GM21737 (cell line): ENCODE results near the gene PIP4K2A.

Experiments used
- ATAC-seq: cut with Tn5 transposase; IDR thresholded peaks from one replicate; pipeline ENCODE4 v1.9.1; 2021; ENCODE audit warnings: mild to moderate bottlenecking, moderate library complexity; ENCODE audit not compliant: unreplicated experiment

Gene PIP4K2A

DNA sequence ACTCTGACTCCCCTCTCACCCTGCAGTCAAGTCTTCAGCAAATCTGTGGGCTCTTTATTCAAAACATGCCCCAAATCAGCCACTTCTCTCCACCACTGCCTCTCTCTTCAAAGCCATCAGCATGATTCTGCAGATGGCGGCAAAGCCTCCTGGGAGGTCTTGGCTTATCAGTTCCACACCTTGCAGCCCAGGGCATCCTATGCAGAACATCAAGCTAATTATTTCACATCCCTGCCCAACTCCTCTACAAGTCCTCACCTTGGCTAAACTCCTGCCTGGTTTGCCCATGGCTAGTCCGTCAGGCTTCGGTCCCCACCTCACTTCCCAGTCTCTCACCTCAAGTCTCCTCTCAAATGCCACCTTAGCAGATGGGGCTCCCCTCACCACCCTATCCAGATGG, 70.2 kb downstream of the PIP4K2A start:
- ATAC-seq, result no peak

- no peak for ATAC-seq
Observed at GRCh38 chr10:22643775-22644174, 70.6 kb downstream of the PIP4K2A start.

DNA sequence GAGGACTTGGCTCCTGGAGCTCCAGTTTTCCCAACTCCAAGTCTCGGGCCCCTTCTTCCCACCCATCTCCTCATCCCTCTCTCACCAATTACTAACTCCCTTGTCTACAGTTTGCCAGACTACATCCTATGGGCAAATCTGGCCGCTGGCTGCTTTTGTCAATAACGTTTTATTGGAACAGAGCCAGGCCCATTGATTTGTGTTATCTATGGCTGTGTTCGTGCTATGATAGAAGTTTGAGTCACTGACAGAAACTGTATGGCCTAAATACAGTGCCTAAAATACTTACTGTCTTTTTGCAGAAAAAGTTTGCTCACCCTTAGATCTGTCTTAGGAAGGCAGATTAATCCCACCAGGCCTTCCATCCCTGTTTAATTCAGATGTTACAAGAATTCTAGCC, 71.3 kb downstream of the PIP4K2A start:
- ATAC-seq, result no peak

- ATAC-seq, result no peak
Observed at GRCh38 chr10:22641743-22642142, 72.6 kb downstream of the PIP4K2A start.

- no peak for ATAC-seq
Observed at GRCh38 chr10:22640359-22640758, 74.0 kb downstream of the PIP4K2A start.

DNA sequence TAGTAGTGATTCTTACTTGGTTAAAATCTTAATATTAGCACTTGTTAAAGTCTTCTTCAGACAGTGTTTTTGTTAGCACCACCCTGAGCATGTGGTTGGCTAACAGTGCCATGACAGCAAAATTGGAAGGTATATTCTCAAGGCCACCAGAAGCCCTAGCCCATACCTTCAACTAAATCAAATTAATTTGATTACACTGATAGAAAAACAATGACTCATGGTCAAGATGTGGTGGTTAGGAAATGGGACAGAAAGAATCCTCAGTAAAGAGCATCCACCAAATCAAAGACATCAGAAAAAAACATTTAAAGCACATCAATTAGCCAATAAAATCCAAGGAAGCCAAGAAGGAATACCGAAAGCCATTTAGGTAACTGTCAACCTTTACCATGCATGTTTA, 75.5 kb downstream of the PIP4K2A start:
- no peak for ATAC-seq

DNA sequence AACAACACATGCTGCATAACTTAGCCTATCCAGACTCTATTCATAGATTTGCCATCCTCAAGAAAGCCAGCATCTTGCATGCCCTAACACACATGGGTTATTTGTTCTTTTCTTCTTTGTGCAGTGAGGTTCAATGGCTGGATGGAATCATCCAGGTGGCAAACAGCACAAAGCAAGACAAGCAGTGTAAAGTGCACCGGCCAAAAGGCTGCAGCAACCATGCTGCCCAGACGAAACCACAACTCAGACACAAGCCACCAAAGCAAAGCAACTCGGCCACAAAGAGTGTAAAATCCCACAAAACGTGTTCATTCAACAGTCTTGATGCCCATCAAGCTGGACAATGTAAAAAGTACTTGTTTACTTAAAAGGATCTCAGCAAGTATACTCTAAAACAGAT, 76.9 kb downstream of the PIP4K2A start:
- ATAC-seq, result no peak

DNA sequence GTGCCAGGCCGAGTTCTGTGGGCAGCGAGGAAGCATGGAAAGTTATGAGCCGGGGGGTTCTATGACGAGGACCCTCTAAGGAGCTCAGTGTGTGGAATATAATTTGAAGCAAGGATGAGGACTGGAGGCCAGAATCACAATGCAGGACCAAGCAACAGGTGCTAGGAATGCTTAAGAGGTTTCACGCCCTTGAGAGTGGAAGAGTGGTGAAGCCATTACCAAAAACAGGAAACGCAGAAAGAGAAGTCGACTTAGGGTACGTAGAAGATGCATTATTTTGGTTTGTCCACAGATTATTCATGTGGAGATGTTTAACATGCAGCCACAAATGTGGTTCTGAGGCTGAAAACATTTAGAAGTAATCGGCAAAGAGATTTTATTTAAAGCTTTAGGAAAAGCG, 78.7 kb downstream of the PIP4K2A start:
- no peak for ATAC-seq

DNA sequence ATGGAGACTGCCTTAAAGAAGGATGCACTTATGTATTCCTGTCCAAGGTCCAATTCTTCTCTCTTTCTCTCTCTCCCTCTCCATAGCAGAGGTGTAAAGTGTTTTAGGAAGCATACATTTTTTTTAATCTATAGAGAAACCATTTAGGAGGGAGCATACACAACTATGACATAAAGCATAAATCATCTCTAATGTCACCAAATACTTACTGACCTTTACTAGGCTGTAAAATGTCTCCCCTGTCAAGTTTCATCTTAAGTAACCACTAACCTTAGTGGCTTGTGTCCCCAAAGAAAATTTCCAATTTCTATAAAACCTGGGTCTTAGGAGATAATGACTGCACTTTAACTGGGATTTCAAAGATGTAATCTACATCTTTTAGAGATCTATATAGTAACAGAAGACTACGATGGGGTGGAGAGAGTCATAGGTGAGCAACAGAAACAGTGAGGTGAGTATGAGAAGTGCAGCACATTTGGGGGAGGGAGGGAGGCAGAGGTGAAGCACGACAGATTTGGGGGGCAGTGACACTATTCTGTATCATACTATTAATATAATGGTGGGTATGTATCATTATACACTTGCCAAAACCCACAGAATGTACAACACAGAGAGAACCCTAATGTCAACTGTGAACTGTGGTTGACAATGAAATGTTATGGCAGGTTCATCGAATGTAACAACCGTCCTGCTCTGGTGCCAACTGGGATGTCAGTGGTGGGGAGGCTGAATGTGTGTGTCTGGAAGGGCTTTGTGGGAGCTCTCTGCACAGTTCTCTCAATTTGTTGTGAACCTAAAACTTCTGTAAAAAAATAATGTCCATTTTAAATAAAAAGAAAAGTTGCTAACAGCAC, 79.5 kb downstream of the PIP4K2A start:
- no peak for ATAC-seq

GRCh38 chr10:22634093-22634492, 80.3 kb downstream of the PIP4K2A start:
- ATAC-seq, result no peak

- no peak for ATAC-seq
Observed at GRCh38 chr10:22633528-22633927, 80.8 kb downstream of the PIP4K2A start.

DNA sequence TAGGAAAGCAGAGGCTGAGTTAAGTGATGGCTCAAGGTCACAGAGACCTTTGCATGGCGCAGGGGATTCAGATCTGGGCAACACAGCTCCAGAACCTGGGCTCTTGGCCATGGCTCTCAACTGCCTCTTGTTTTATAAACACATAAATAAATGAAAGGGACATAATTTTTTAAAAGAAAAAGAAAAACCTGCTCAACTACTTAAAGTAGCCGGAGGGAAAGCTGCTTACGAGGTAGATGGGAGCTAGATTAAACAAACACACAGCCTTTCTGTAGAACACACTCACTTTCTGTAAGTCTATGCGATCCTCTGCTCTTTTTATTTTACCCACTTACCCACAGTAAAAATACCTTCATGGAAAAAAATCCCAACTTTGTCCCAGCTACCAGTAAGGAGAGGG, 81.3 kb downstream of the PIP4K2A start:
- no peak for ATAC-seq

- no peak for ATAC-seq
Observed at GRCh38 chr10:22631646-22632278, 82.6 kb downstream of the PIP4K2A start.

DNA sequence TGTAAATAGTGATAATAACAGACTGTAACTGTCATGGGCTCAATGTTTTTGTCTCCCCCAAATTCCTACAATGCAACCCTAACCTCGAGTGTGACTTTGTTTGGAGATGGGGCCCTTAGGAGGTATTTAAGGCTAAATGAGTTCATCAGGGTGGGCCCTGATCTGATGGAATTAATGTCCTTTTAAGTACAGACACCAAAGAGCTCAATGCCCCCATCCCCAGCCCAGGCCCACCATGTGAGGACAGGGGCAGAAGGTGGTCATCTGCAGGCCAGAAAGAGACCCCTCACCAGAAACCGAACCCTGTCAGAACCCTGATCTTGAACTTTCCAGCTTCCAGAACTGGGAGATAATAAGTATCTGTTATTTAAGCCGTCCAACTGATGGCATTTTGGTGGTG, 83.2 kb downstream of the PIP4K2A start:
- ATAC-seq, result no peak

DNA sequence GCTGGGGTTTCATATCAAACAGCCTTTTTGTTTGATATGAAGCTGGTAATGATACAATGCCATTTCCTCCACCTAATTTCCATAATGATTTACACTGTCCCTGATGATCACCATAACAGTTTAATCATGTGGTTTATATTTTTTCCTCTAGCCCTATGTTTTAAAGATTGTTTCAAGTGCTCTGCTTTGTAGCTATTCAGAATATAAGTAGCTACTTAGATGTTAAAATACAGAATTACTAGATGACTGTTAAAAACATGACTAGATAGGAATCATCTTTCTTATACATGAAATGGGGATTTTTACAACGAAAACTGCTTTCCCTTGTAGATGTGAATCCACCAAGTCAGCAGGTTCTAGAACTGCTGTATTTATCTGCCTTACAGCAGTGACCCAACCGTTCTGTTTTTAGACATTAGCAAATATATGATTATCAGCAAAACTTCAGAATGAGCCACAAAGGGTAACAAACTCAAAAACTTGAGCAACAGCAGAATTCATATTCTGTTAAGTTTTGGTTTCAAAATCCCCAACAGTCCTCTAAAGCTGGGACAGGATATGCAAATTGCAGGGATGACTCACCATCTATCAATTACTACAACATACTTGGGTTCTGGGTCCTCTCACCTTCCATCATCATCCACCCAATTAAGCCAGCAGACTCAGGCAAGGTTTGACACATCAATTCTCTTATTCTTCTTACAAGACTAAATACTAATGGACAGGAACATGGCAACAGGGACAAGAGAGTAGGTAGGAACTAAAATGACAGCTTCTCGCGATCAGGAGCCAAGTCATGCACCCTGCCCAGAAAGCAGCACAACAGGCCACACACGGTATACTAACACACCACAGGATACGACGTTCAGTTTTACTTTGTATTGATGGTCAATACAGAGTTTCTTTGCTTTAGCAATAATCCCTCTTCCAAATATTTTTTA, 83.9 kb downstream of the PIP4K2A start:
- ATAC-seq, result peak; percentile 80

DNA sequence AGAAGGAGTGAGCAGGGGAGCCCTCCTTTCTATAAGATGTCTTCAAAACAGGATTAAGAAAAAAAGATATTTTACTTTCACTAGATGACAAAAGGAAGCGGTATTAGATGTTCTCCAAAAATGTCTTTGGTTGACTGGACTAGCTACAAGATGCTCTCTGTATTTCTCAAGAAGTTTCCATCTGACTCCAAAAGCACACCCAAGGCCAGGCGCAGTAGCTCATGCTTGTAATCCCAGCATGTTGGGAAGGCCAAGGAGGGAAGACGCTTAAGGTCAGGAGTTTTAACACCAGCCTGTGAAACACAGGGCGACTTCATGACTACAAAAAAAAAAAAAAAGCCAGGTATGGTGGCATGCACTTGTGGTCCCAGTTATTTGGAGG, 84.5 kb downstream of the PIP4K2A start:
- no peak for ATAC-seq

GRCh38 chr10:22629126-22629525, 85.3 kb downstream of the PIP4K2A start:
- no peak for ATAC-seq

- no peak for ATAC-seq
Observed at GRCh38 chr10:22628309-22628708, 86.1 kb downstream of the PIP4K2A start.

GRCh38 chr10:22626784-22627183, 87.6 kb downstream of the PIP4K2A start:
- no peak for ATAC-seq

DNA sequence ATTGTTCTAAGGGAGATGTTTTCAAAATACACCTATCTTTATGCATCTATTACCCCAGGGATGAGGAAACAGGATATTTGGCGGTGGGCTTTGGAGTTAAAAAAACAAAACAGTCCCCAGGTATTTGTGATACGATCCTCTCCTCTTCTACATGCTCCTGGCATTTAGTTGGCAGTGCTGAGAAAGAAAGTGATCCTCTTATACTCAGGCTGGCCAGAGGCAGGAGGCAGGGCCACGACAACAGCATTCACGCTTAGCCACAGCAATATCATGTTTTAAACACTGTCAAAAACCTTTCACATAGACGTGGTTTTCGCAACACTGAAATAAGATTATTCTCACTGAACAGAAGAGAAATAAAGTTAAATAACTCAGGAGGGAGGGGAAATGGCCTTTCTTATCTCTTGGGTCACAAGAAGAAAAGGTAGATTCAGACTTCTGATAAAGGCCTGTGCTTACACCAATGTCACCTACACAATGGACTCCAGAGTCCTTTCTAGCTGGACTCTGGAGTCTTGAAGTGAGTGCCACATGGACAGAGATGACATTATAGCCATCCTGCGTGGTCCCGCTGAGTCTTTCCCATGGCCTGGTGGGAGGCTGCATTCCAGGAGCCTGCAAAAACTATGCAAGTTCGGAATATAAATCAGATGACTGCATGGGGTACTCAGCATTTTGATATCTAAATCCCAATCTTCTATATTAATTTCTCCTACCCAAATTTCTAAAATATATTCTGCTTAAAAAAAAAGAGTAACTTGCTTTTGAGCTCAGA, 88.7 kb downstream of the PIP4K2A start:
- no peak for ATAC-seq

- ATAC-seq, result no peak
Observed at GRCh38 chr10:22624287-22624738, 90.1 kb downstream of the PIP4K2A start.
